T47D (cell line): ENCODE data around the gene MCTS1.

Experiments
- DNase-seq, 2 experiments: peaks; one replicate each; pipeline versions ENCODE4 v3.0.0 to v3.0.0-alpha.2; 2011 to 2012; ENCODE audit warnings: low read depth in 1 of 2, low spot score in 1 of 2
- JUND ChIP-seq: IDR thresholded peaks from 2 replicates; pipeline ENCODE4 v1.6.1; 2012; ENCODE audit warnings: low read depth
- in situ Hi-C: cut with HindIII; loops from 2 replicates; pipeline ENCODE4 v1.10.0; 2016; ENCODE audit warnings: low sequenced_read_pairs, low pct_unique_long_range_greater_than_20kb

MCTS1 gene

DNA sequence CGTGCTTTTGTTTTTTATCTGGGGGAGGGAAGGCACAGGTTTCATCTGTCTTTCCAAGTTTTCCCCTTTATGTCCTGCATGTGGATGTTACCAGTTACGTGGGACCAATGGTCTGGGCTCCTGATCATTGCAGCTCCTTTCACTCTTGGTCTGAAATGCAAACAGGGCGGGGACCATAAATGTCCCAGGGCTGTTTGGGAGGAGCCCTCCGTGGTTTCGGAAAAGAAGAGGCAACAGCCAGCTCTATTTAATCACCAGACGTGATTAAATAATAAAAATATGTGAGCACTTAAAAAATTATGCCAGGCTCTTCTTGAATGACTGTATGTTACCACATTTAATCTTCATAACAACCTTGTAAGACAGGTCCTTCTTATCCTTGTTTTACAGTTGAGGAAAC lies 56.7 kb downstream of the MCTS1 start:
- TF ChIP-seq JUND, result no peak
- no peak for DNase-seq
- in situ Hi-C loops, result no loop called here
